ENCODE measurements around the gene SNX27.

GRCh38 chr1:151563376-151563775 is 48.5 kb upstream of the SNX27 start:
- TF ChIP-seq CTCF (IDR thresholded peaks at IDR 0.05) (no peak), POLR2A (IDR thresholded peaks at IDR 0.05) (no peak)

Data from heart left ventricle (tissue), 13 donors.